ENCODE results near the gene DDAH1.

GRCh38 chr1:85478366-85478765, 13.4 kb upstream of the DDAH1 start:
- TF ChIP-seq CTCF (IDR thresholded peaks at IDR 0.05; ENCODE audit: control extremely low read depth in 1 of 3, insufficient read depth in 1 of 3, low read depth in 1 of 3, low read length in 3 of 3), result no peak
- no peak for TF ChIP-seq SP1 (IDR thresholded peaks at IDR 0.05; ENCODE audit: low read depth, low read length)
- no peak for TF ChIP-seq POLR2A (IDR thresholded peaks at IDR 0.05; ENCODE audit: control extremely low read depth in 1 of 2, low read depth in 2 of 2, low read length in 2 of 2)
- TF ChIP-seq RBBP5 (IDR thresholded peaks at IDR 0.05; ENCODE audit: borderline replicate concordance, low read depth, low read length), result no peak
- TF ChIP-seq POLR2AphosphoS5 (IDR thresholded peaks at IDR 0.05; ENCODE audit: low read depth, low read length), result no peak
- TF ChIP-seq TAF1 (IDR thresholded peaks at IDR 0.05; ENCODE audit: low read depth, low read length), result no peak
- no peak for TF ChIP-seq YY1 (IDR thresholded peaks at IDR 0.05; ENCODE audit: low read depth, low read length)
- TF ChIP-seq RAD21 (IDR thresholded peaks at IDR 0.05 in 1 of 2, conservative IDR thresholded peaks at IDR 0.05 in 1 of 2; ENCODE audit: low read depth in 2 of 2, low read length in 2 of 2), result no peak
- TF ChIP-seq EZH2 (IDR thresholded peaks at IDR 0.05; ENCODE audit: low read depth, low read length, severe bottlenecking), result no peak
- no peak for TF ChIP-seq TAF7 (optimal IDR thresholded peaks at IDR 0.05; ENCODE audit: borderline replicate concordance, low read depth, low read length)
- no peak for TF ChIP-seq MAX (IDR thresholded peaks at IDR 0.05)
- no peak for TF ChIP-seq CTBP2 (IDR thresholded peaks at IDR 0.05; ENCODE audit: borderline replicate concordance, insufficient read depth, insufficient read length, low read length)
- TF ChIP-seq SIRT6 (IDR thresholded peaks at IDR 0.05; ENCODE audit: low read length), result no peak
